Lung (tissue), 12 donors: ENCODE results near the gene HNRNPK. TPM values are rescaled to one million over a fixed set of nuclear protein-coding genes. Genes with fewer than 3 reads are reported as not detected.

Source experiments
- ATAC-seq: fragments of 200-7000 bp; cut with Tn5 transposase; one replicate; pipeline ENCODE4 v1.9.1; 2020; ENCODE audit warnings: moderate number of reproducible peaks; ENCODE audit not compliant: insufficient read depth, low FRiP score
- DNase-seq, 3 donors: peaks; one replicate each; pipeline ENCODE4 v3.0.0-alpha.2; 2013 to 2017
- H3K27ac ChIP-seq, 2 donors: one replicate each; pipeline ENCODE4 v1.5.1; 2013; ENCODE audit warnings: mild to moderate bottlenecking in 2 of 2, moderate library complexity in 2 of 2, control low read depth in 1 of 2, inconsistent platforms in 1 of 2, low read depth in 1 of 2, low read length in 1 of 2
- H3K27me3 ChIP-seq, 3 donors: one replicate each; pipeline ENCODE4 v1.5.1; 2013; ENCODE audit warnings: low read length in 2 of 3; ENCODE audit not compliant: control insufficient read depth in 3 of 3, insufficient read depth in 3 of 3
- H3K36me3 ChIP-seq, 4 donors: one replicate each; pipeline ENCODE4 v1.5.1; 2013; ENCODE audit warnings: low read length in 4 of 4, mild to moderate bottlenecking in 1 of 4, moderate library complexity in 1 of 4; ENCODE audit not compliant: control insufficient read depth in 4 of 4, insufficient read depth in 4 of 4
- H3K4me1 ChIP-seq, 5 donors: one replicate each; pipeline ENCODE4 v1.5.1; 2013; ENCODE audit warnings: low read length in 5 of 5, mild to moderate bottlenecking in 2 of 5, moderate library complexity in 1 of 5; ENCODE audit not compliant: control insufficient read depth in 5 of 5, insufficient read depth in 5 of 5
- H3K4me3 ChIP-seq: one replicate; pipeline ENCODE4 v1.5.1; 2013; ENCODE audit warnings: mild to moderate bottlenecking, control low read depth, moderate library complexity
- H3K9ac ChIP-seq, 2 donors: one replicate each; pipeline ENCODE4 v1.5.1; 2013; ENCODE audit warnings: low read length in 2 of 2, control low read depth in 1 of 2; ENCODE audit not compliant: insufficient read depth in 1 of 2
- H3K9me3 ChIP-seq, 4 donors: one replicate each; pipeline ENCODE4 v1.5.1; 2013; ENCODE audit warnings: low read length in 3 of 4, mild to moderate bottlenecking in 1 of 4, moderate library complexity in 1 of 4; ENCODE audit not compliant: control insufficient read depth in 4 of 4, insufficient read depth in 3 of 4
- CTCF ChIP-seq: IDR thresholded peaks from 2 replicates; pipeline ENCODE4 v1.5.1; 2012; ENCODE audit warnings: mild to moderate bottlenecking; ENCODE audit errors: control extremely low read depth, extremely low read depth
- WGBS, 2 donors: extraction: QIAGEN DNeasy Blood & Tissue Kit; methylation state at CpG; one replicate each; pipeline ENCODE4 v1.1.7; 2013; 5-methylcytosine and 5-hydroxymethylcytosine counted together
- polyA plus RNA-seq, 2 donors: library from polyadenylated mRNA; stranded (reverse); fragments of 200-250 nt; gene quantifications; one replicate each; pipeline ENCODE4 v1.2.1, GENCODE V29; 2013
- total RNA-seq, 2 donors: library from RNA; depleted of rRNA in 1 of 2; stranded (reverse); fragments of >200 nt in 1 of 2; gene quantifications; one replicate each; pipeline ENCODE4 v1.2.1, GENCODE V29; 2014 to 2021
- donor health status: control.
- donor health status: control.
- donor health status: Bipolar disorder and iron deficiency.
- donor health status: healthy.
- donor health status: DM: yes; HTN: yes; CAD: no.

Gene HNRNPK
- total and polyA plus RNA-seq, 4 donors = 188 to 719 (median 377) TPM

GRCh38 chr9:83930881-83931280 is 49.1 kb downstream of the HNRNPK start:
- 89 to 91% methylated on average over 5 of the region's 5 CpGs for WGBS, 2 donors
- Histone ChIP-seq H3K4me3 (no peak overlapping the region), H3K9me3 (no peaks in the 10 kb centered on the region), H3K27ac (no peak overlapping the region), H3K4me1 (peaks cover 0 to 9% (median 0%) of the 10 kb centered on the region in 5 donors), H3K36me3 (no peaks in the 10 kb centered on the region), H3K9ac (no peak overlapping the region), H3K27me3 (no peaks in the 10 kb centered on the region)
- no peak for DNase-seq
- no peak for TF ChIP-seq CTCF
- no peak for ATAC-seq

GRCh38 chr9:83927591-83927990 is 52.4 kb downstream of the HNRNPK start:
- no peak for TF ChIP-seq CTCF
- no peaks in the 10 kb centered on the region for H3K36me3 ChIP-seq
- no peak for ATAC-seq
- H3K27ac ChIP-seq = no peak overlapping the region
- no peak overlapping the region for H3K4me3 ChIP-seq
- H3K9ac ChIP-seq = no peak overlapping the region
- 37 to 95% methylated on average over 1 of the region's 1 CpG for WGBS, 2 donors
- no peaks in the 10 kb centered on the region for H3K4me1 ChIP-seq
- no peaks in the 10 kb centered on the region for H3K9me3 ChIP-seq
- H3K27me3 ChIP-seq = no peaks in the 10 kb centered on the region
- DNase-seq = no peak

- TF ChIP-seq CTCF = no peak
- WGBS, 2 donors = 0 to 1% methylated on average over 69 to 92 of the region's 92 CpGs
- Histone ChIP-seq H3K27me3 (no peaks in the 10 kb centered on the region), H3K9ac (peak within 1 kb of the TSS; percentile 81 to 89), H3K4me3 (peak within 1 kb of the TSS; percentile 59), H3K4me1 (peaks cover 0 to 9% (median 3%) of the 10 kb centered on the region in 5 donors), H3K9me3 (no peaks in the 10 kb centered on the region), H3K27ac (peak within 1 kb of the TSS; percentile 94 to 95), H3K36me3 (peaks cover 0 to 5% (median 0%) of the 10 kb centered on the region in 4 donors)
- DNase-seq = peak; percentile 99 to 100 (median 99)
- peak; percentile 97 for ATAC-seq
These were observed 58.9 kb downstream of the HNRNPK start, which contains the start of gene KIF27 for GRCh38 chr9:83920927-83921707. Gene KIF27 (minus strand): TSS chr9:83921432. CDS start chr9:83915591, 5,841 bp downstream.
